Fibroblast of mammary gland (primary cell): Measurements from ENCODE around the gene TPT1.

Source experiments
- DNase-seq: peaks from one replicate; pipeline ENCODE4 v3.0.0-alpha.2; 2010; ENCODE audit warnings: low read depth
- H3K4me3 ChIP-seq: 2 replicates; pipeline ENCODE4 v1.5.1; 2011; ENCODE audit warnings: low read depth, mild to moderate bottlenecking, low read length, moderate library complexity; ENCODE audit not compliant: control insufficient read depth
- TF ChIP-seq, protein P1 (sequence below): conservative IDR thresholded peaks from 2 replicates; pipeline ENCODE4 v1.5.1; 2011; ENCODE audit warnings: low read depth, low read length, inconsistent platforms; ENCODE audit not compliant: control insufficient read depth, insufficient read depth

TPT1 gene

DNA sequence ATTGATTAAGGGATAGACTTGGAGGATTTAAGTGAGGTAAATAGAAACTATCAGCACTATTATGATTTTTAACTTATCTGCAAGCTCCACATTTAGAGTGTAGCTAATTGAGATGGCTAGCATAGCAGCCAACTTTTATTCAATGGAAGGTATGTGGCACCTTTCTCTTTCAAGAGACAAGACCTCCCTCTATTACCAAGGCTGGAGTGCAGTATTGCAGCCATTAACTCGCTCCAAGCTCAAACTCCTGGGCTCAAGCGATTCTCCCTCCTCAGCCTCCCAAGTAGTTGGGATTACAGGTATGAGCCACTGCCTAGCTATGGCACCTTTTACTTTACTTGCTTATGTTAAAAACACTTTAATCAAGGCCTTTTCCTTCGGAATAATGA, 8.2 kb downstream of the TPT1 start:
- TF ChIP-seq, protein P1, sequence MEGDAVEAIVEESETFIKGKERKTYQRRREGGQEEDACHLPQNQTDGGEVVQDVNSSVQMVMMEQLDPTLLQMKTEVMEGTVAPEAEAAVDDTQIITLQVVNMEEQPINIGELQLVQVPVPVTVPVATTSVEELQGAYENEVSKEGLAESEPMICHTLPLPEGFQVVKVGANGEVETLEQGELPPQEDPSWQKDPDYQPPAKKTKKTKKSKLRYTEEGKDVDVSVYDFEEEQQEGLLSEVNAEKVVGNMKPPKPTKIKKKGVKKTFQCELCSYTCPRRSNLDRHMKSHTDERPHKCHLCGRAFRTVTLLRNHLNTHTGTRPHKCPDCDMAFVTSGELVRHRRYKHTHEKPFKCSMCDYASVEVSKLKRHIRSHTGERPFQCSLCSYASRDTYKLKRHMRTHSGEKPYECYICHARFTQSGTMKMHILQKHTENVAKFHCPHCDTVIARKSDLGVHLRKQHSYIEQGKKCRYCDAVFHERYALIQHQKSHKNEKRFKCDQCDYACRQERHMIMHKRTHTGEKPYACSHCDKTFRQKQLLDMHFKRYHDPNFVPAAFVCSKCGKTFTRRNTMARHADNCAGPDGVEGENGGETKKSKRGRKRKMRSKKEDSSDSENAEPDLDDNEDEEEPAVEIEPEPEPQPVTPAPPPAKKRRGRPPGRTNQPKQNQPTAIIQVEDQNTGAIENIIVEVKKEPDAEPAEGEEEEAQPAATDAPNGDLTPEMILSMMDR = no peak
- H3K4me3 ChIP-seq = no peak overlapping the region
- no peak for DNase-seq

DNA sequence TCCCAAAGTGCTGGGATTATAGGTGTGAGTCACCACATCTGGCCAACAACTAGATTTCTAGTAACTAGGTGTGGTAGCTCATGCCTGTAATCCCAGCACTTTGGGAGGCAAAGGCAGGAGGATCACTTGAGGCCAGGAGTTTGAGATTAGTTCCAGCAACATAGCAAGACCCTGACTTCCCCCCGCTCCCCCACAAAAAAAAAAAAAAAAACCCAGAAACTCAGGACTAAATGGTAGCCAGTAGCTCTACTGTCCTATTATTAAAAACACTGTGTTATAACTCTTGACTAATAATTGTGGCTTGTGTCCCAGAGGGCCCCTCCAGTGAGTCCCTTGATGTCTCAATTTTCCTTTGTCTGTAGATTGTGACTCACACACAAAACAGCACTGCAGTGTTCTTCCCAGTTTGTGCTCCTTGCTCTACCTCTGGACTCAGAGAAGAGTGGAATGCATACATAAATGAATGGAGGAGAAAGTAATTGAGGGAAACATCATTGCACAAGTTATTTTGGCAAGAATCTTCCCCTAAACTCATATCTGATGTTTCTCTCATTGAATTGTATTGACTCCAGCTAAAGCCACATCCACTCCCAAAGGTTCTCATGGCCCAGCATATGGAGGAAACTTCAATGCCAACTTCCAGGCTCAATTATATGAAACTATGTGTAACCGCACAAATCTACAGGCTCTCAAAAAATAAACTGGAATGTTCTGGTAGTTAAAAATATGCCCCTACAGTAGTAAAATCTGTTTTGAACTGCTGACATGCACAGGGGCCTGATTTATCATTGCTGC, 8.8 kb downstream of the TPT1 start:
- DNase-seq = peak; percentile 95
- no peak overlapping the region for H3K4me3 ChIP-seq
- TF ChIP-seq, protein P1 = no peak

DNA sequence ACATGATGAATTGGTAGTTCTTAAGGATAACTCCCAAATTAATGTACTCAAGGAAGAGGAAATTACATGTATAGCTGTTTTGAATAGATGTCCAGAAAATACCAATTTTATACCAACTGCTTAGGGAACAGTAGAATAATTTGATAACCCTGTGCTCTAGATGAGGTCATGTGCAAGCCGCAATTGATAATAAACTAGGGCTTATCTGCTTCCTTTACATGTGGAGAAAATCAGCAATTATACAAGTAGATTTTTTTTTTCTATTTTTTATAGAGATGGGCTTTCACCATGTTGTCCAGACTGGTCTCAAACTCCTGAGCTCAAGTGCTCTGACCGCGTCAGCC, 9.3 kb downstream of the TPT1 start:
- H3K4me3 ChIP-seq = no peak overlapping the region
- no peak for DNase-seq
- TF ChIP-seq, protein P1 = no peak

DNA sequence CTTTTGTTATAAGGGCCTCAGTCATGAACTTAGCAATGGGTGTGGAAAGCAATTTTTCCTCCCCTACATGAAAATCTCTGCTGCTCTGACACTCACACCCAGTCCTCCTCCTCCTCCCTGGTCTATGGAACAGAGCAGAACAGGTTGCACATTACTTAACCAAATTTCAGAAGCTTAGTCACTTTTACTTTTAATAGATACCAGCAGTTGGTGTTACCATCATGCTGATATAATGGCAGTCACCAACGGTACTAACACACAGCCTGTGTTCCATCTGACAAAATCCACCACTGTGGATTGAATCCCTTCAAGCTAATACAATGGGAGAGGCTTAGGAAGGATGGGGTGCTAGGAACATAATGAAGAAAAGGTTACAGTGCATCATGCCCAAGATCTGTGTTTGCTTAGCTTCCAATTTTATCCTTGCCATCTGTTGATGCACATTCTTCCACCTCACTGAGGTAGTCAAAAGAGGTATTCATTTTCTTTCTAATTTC, 9.8 kb downstream of the TPT1 start:
- no peak overlapping the region for H3K4me3 ChIP-seq
- no peak for DNase-seq
- TF ChIP-seq, protein P1 = no peak

DNA sequence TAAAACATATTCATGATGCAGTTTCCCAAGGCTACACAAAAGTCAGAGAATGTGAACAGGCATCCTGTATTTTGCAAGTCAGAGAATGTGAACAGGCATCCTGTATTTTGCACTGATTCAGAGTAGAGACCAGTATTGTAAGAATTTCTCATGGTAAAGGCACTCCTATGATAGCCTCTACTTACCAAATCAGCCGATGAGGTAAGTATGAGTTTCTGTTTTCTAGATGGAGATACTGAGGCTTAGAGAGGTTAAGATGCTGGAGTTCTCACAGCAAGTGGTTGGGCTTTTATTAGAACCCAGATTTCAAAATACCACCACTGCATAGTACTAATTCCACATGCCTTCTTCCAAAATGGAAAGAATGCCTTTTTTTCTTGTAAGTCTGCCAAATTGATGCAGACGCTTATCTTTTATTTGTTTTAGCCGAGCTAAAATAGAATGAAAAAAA, 12.3 kb downstream of the TPT1 start:
- DNase-seq = no peak
- TF ChIP-seq, protein P1 = no peak
- H3K4me3 ChIP-seq = no peak overlapping the region

DNA sequence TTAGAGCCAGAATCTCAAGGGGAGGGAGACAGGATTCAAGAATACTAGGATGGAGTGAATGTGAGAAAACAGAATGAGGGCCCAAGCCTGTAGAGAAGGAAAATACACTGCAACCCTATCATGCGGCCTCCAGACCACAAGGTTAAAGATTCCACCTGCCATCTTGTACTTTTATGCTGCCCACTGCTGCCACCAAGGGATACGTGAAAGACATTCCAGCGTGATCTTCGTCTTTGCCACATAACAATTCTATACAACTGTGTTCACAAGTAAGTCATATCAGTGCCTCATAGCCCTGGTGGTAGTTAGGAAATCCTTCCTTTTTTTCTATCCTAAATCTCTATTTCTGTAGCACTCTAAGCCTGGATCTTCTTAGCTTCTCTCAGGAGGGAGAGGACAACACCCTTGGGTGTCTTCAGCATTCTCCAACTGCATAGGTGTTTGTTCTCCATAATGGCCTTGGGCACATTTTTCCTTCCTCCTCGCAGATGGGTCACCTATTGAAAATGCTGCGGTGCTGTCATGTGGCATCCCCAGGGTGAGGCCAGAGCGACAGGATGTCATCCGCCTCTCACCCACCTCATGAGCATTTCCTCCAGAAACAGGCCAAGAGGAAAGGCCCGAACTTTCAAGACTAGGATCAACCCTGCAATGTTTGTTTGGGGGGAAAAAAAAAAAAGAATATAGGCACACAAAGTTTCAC, 13.6 kb downstream of the TPT1 start:
- H3K4me3 ChIP-seq = no peak overlapping the region
- TF ChIP-seq, protein P1 = no peak
- no peak for DNase-seq
